Glomerular visceral epithelial cell (primary cell): ENCODE results near the gene SCN8A.
A peak's percentile ranks its signal among the peaks of the same experiment; 100 is the strongest.

Source experiments
- DNase-seq: peaks from one replicate; pipeline ENCODE4 v3.0.0-alpha.2; 2016; ENCODE audit errors: extremely low spot score

The SCN8A gene

GRCh38 chr12:51850965-51851299, 259.9 kb downstream of the SCN8A start:
- DNase-seq, result peak; percentile 52

GRCh38 chr12:51851413-51852124, 260.5 kb downstream of the SCN8A start:
- DNase-seq, result no peak

GRCh38 chr12:51852404-51853137, 261.5 kb downstream of the SCN8A start:
- DNase-seq, result no peak

DNA sequence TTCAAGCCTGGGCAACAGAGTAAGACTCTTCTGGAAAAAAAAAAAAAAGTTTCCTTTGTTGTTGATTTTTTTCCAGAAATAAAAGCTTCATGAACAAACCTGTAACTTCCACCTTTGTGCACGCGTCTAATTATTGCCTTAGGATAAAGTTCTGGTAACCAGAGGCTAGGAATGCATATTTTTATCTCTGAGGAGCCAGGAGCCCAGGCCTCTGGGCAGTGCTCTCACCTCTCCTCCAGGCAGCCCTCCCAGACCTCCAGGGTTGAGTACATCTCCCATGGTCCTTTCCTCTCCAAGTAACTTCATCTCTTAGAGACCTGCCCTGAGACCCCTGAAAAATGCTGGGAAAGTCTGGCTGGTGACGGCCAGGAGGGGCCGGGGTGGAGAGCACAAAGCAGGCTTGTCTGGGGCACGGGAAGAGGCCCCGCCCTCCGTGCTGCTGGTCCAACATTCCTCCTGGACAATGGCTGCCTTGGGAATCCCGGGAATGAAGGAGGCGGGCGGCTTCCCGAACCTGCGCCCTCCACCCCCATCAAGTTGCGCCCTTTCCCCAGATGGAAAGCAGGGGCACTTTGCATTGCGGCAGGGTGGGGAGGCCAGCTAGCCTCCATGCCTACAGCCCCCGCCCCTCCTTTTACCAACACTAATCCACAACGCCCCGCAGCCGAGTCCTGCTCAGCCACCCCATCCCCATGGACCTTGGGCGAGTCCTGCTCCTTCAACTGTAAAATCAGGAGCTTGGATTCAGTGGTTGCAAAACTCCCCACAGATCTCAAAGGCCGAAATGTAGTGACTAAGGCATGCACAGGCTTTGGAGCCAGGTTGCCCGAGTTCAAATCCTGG, 264.8 kb downstream of the SCN8A start:
- DNase-seq, result no peak

DNA sequence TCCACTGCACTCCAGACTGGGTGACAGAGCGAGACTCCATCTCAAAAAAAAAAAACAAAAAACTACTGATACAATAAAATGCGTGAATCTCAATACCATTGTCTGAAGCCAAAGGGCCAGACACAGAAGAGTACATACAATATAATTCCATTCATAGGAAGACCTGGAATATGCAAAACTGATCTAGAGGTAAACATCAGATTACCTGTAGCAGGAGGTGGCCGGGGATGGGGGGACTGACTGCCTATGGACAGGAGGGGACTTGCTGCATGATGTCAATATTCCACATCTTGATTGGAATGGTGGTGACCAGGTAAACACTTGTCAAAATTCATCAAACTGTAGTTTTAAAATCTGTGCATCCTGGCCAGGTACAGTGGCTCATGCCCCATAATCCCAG, 270.0 kb downstream of the SCN8A start:
- DNase-seq, result no peak
